HFFc6 (cell line): ENCODE measurements around the gene CHD9. TPM values are rescaled to one million over a fixed set of nuclear protein-coding genes. Genes with fewer than 3 reads are reported as not detected.

Experiments
- DNase-seq: peaks from one replicate; pipeline ENCODE4 v3.0.0-alpha.2; 2018
- H3K27ac Mint-ChIP-seq: 2 replicates; pipeline ENCODE4 v1.8.0; 2020; ENCODE audit warnings: mild to moderate bottlenecking, mixed read lengths
- H3K27me3 Mint-ChIP-seq: 2 replicates; pipeline ENCODE4 v1.8.0; 2021; ENCODE audit warnings: mild to moderate bottlenecking, moderate library complexity, mixed read lengths; ENCODE audit not compliant: insufficient read depth
- H3K36me3 Mint-ChIP-seq: 2 replicates; pipeline ENCODE4 v1.8.0; 2021; ENCODE audit warnings: low read depth, mixed read lengths
- H3K4me1 Mint-ChIP-seq: 2 replicates; pipeline ENCODE4 v1.8.0; 2020; ENCODE audit warnings: low read depth, mixed read lengths
- H3K4me3 Mint-ChIP-seq: 2 replicates; pipeline ENCODE4 v1.8.0; 2020; ENCODE audit warnings: mild to moderate bottlenecking, moderate library complexity, mixed read lengths
- H3K9me3 Mint-ChIP-seq: 2 replicates; pipeline ENCODE4 v1.8.0; 2020; ENCODE audit warnings: mild to moderate bottlenecking, mixed read lengths
- total RNA-seq, 6 experiments: library from RNA; stranded (reverse); fragmentation: NEBNext Ultra II Directional; extraction: Animal tissue kit (Norgen Biotek cat#: 25700); gene quantifications; 2 replicates in 1 of 6; 3 replicates in 5 of 6; pipeline ENCODE4 v1.2.3, GENCODE V29; 2021
- TF ChIP-seq, protein P1 (sequence below): fragments of 200-600 bp; sonication (generic); IDR thresholded peaks from 2 replicates; pipeline ENCODE4 v1.5.0; 2021; ENCODE audit warnings: antibody characterized with exemption, mild to moderate bottlenecking

CHD9 gene
- total RNA-seq, 6 experiments from 2014 or later: 39.7 to 48.8 (median 45.7) TPM

GRCh38 chr16:53219371-53219770, 164.6 kb downstream of the CHD9 start:
- H3K27ac Mint-ChIP-seq: no peak overlapping the region
- no peaks in the 10 kb centered on the region for H3K9me3 Mint-ChIP-seq
- no peak for DNase-seq
- TF ChIP-seq, protein P1, sequence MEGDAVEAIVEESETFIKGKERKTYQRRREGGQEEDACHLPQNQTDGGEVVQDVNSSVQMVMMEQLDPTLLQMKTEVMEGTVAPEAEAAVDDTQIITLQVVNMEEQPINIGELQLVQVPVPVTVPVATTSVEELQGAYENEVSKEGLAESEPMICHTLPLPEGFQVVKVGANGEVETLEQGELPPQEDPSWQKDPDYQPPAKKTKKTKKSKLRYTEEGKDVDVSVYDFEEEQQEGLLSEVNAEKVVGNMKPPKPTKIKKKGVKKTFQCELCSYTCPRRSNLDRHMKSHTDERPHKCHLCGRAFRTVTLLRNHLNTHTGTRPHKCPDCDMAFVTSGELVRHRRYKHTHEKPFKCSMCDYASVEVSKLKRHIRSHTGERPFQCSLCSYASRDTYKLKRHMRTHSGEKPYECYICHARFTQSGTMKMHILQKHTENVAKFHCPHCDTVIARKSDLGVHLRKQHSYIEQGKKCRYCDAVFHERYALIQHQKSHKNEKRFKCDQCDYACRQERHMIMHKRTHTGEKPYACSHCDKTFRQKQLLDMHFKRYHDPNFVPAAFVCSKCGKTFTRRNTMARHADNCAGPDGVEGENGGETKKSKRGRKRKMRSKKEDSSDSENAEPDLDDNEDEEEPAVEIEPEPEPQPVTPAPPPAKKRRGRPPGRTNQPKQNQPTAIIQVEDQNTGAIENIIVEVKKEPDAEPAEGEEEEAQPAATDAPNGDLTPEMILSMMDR: no peak
- peaks cover 10% of the 10 kb centered on the region; the same call in 1 of the 2 replicates for H3K4me1 Mint-ChIP-seq
- H3K27me3 Mint-ChIP-seq: peaks cover 1% of the 10 kb centered on the region; the same call in 1 of the 2 replicates
- H3K36me3 Mint-ChIP-seq: 0 out of 2 replicates have a peak, but pooled peaks cover 3% of the 10 kb centered on the region
- no peak overlapping the region for H3K4me3 Mint-ChIP-seq

DNA sequence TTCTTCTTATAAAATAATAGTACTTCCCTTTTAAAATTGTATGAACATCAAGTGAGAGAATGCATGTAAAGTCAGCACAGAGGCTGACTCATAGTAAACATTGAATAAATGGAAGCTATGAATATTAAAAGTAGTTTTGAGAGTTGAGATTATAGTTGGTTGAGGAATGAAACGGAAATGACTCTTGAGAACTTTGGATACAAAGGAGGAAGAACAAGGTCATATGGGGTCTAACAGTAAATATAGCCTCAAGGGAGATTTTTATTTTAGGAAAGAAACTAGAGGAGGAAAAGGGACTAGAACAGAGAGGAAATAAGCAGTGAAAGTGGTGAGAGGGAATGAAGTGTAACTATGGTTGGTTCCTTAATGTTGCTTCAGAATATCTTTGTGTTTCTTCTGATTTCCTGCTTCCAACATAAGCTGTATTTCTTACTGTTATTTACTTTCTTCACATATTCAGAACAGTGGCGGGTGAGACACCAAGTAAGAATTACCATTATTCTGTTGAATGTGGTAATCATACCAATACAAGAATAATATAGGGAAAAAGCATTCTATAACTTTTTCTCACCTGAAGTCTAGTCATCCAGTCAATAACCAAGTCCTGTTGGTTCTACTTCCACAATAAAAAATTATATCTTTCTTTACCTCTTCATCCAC, 165.1 kb downstream of the CHD9 start:
- H3K4me1 Mint-ChIP-seq: peaks cover 15% of the 10 kb centered on the region
- TF ChIP-seq, protein P1: no peak
- no peak overlapping the region for H3K4me3 Mint-ChIP-seq
- no peaks in the 10 kb centered on the region for H3K9me3 Mint-ChIP-seq
- H3K27ac Mint-ChIP-seq: no peak overlapping the region
- peak; percentile 4 for DNase-seq
- H3K36me3 Mint-ChIP-seq: peaks cover 4% of the 10 kb centered on the region; the same call in 1 of the 2 replicates
- peaks cover 1% of the 10 kb centered on the region; the same call in 1 of the 2 replicates for H3K27me3 Mint-ChIP-seq

DNA sequence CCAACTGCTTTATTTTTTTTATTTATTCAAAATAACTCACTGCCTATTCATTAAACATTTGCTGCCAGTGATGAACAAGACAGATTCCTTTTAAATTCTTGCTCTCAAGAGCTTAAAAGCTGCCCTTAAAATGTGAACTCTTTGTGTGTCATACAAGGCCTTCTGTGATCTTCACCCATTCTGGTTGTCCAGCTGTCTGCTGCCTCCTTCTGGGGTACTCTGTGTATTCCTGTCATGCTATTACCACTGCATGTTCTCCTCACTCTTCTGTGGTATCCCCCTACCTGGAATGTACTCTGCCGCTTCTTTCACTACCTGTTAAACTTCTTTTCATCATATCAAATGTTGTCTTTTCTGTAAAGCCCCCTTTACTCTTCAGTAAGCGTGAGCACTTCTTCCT, 165.8 kb downstream of the CHD9 start:
- H3K27ac Mint-ChIP-seq: no peak overlapping the region
- TF ChIP-seq, protein P1: peak; percentile 68
- peaks cover 8% of the 10 kb centered on the region; the same call in 1 of the 2 replicates for H3K36me3 Mint-ChIP-seq
- DNase-seq: peak; percentile 70
- peaks cover 19% of the 10 kb centered on the region for H3K4me1 Mint-ChIP-seq
- H3K27me3 Mint-ChIP-seq: peaks cover 1% of the 10 kb centered on the region; the same call in 1 of the 2 replicates
- H3K9me3 Mint-ChIP-seq: no peaks in the 10 kb centered on the region
- H3K4me3 Mint-ChIP-seq: no peak overlapping the region

DNA sequence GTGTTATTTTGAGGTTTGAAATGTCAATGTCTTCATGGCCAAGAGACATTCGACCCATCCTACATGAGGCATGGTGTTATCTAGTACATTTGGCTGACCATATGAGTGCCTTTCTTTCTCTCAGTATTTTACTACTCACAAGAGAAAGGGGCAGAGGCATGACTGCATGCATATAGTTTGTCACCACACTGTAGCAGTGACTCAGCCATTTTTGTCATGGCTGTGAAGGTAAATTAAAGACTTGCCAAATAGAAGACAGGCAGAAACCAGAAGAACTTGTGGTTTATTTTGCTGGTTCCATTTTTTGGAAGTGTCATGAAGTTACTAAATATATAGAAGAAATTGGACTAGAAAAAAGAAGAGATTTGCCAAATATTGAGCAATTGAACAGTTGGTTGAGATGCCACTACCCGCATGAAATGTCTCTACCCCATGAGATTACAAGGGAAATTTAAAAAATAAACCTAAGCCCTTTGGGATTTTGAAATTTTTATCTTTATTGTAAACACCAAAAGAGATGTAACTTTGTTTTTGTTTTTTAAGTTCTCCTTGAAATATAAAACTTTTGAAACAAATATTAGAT, 170.3 kb downstream of the CHD9 start:
- Mint-ChIP-seq H3K9me3 (no peaks in the 10 kb centered on the region), H3K4me1 (peaks cover 13% of the 10 kb centered on the region), H3K27ac (peak overlapping the region; percentile 79), H3K27me3 (no peaks in the 10 kb centered on the region), H3K36me3 (peaks cover 11% of the 10 kb centered on the region), H3K4me3 (no peak overlapping the region)
- peak; percentile 28 for DNase-seq
- TF ChIP-seq, protein P1: no peak

GRCh38 chr16:53232826-53233529, 178.2 kb downstream of the CHD9 start:
- no peak for DNase-seq
- Mint-ChIP-seq H3K27me3 (peaks cover 4% of the 10 kb centered on the region; the same call in 1 of the 2 replicates), H3K9me3 (no peaks in the 10 kb centered on the region), H3K4me1 (peaks cover 32% of the 10 kb centered on the region), H3K27ac (peak overlapping the region; percentile 30; the same call in 1 of the 2 replicates), H3K4me3 (no peak overlapping the region), H3K36me3 (peaks cover 52% of the 10 kb centered on the region)
- TF ChIP-seq, protein P1: no peak
